Heart left ventricle (tissue), 16 donors: ENCODE results near the gene DDX25. TPM values are rescaled to one million over a fixed set of nuclear protein-coding genes. Genes with fewer than 3 reads are reported as not detected.

ENCODE experiments used
- ATAC-seq, 4 donors: fragments of 200-7000 bp; cut with Tn5 transposase; one replicate each; pipeline ENCODE4 v1.9.1; 2020 to 2022; ENCODE audit warnings: moderate library complexity in 4 of 4, mild to moderate bottlenecking in 3 of 4, moderate number of reproducible peaks in 1 of 4
- DNase-seq, 5 donors: peaks; one replicate each; pipeline ENCODE4 v3.0.0-alpha.2; 2020
- H3K27ac ChIP-seq, 12 donors: fragments of 200-600 bp; sonication (generic) in 4 of 12; one replicate each; pipeline versions ENCODE4 v1.5.0 to v1.8.0; 2016 to 2022; ENCODE audit warnings: mild to moderate bottlenecking in 2 of 12
- H3K27me3 ChIP-seq, 9 donors: fragments of 200-600 bp; sonication (generic) in 2 of 9; one replicate each; pipeline versions ENCODE4 v1.5.1 to v1.8.0; 2016 to 2022; ENCODE audit warnings: mild to moderate bottlenecking in 3 of 9
- H3K36me3 ChIP-seq, 9 donors: fragments of 200-600 bp; sonication (generic) in 2 of 9; one replicate each; pipeline versions ENCODE4 v1.5.0 to v1.8.0; 2018 to 2022; ENCODE audit warnings: mild to moderate bottlenecking in 2 of 9
- H3K4me1 ChIP-seq, 12 donors: fragments of 200-600 bp; sonication (generic) in 4 of 12; one replicate each; pipeline versions ENCODE4 v1.5.0 to v1.8.0; 2016 to 2022; ENCODE audit warnings: mild to moderate bottlenecking in 3 of 12
- H3K4me3 ChIP-seq, 12 donors: fragments of 200-600 bp; sonication (generic) in 4 of 12; one replicate each; pipeline versions ENCODE4 v1.5.0 to v1.8.0; 2017 to 2022; ENCODE audit warnings: mild to moderate bottlenecking in 9 of 12, moderate library complexity in 4 of 12
- H3K9me3 ChIP-seq, 12 donors: fragments of 200-600 bp; sonication (generic) in 4 of 12; one replicate each; pipeline versions ENCODE4 v1.5.0 to v1.8.0; 2016 to 2022; ENCODE audit warnings: mild to moderate bottlenecking in 1 of 12
- POLR2A ChIP-seq, 2 donors: fragments of 450-650 bp; IDR thresholded peaks; one replicate each; pipeline ENCODE4 v1.6.1; 2017; ENCODE audit warnings: antibody characterized with exemption in 2 of 2, mild to moderate bottlenecking in 2 of 2, moderate library complexity in 2 of 2
- WGBS, 4 donors: extraction: QIAGEN DNeasy Blood & Tissue Kit in 2 of 4; methylation state at CpG; one replicate each; pipeline versions ENCODE4 v1.1.5 to v1.1.7; 2013 to 2018; 5-methylcytosine and 5-hydroxymethylcytosine counted together
- intact Hi-C, 10 donors: fragments of 100-400 bp; cut with DNase I; formaldehyde crosslinking; loops; one replicate each; pipeline versions ENCODE4 v1.11.1 to v1.14.2; 2022
- polyA plus RNA-seq, 2 donors: library from polyadenylated mRNA; stranded (reverse); fragments of 200-250 nt; gene quantifications; one replicate each; pipeline ENCODE4 v1.2.3, GENCODE V29; 2013
- total RNA-seq, 9 donors: library from RNA; depleted of rRNA in 2 of 9; stranded (reverse); fragments of >200 nt in 2 of 9; fragmentation: NEBNext Ultra II Directional in 3 of 9; extraction: Animal tissue kit (Norgen Biotek cat#: 25700) in 3 of 9; gene quantifications; one replicate each; pipeline versions ENCODE4 v1.1.0 to v1.2.4, GENCODE V29; 2016 to 2023
- TF ChIP-seq, protein P1 (sequence below), 12 donors: fragments of 200-600 bp; sonication (generic) in 4 of 12; IDR thresholded peaks; one replicate each; pipeline versions ENCODE4 v1.5.0 to v1.8.0; 2018 to 2022; ENCODE audit warnings: antibody characterized with exemption in 12 of 12, mild to moderate bottlenecking in 5 of 12
- donor health status: ischemic (EF 13 %, LVEDD 7.1; RV severe dilation, severe dysfunction).
- donor health status: healthy with polysubstance abuse.
- donor health status: DM: no; HTN: yes; CAD: no.
- donor health status: DM: no; HTN: no; CAD: no.
- donor health status: ischemic (EF 25% LVEDD 6.9; RV normal size, moderate dysfunction).
- donor health status: ischemic (EF 25% LVEDD 5.7; RV mildly dilated, moderate dysfunction).
- donor health status: healthy.
- donor health status: DM: yes; HTN: yes; CAD: no.
- donor health status: ischemic (EF 35%, LVEDD 5.7; RV mildly dilated, moderate dysfunction).
- donor health status: nonischemic (EF 11% LVEDD 7.7; RV severe dilation, severe dysfunction).
- donor health status: DM: yes; HTN: yes; CAD: no.
- donor health status: PGD.
- donor health status: ischemic (EF 29% LVEDD 5.4; RV normal size, mild dysfunction).
- donor health status: nonischemic (EF 23%, LVEDD 6.1; RV moderate dilation, normal function).

Gene DDX25
- total and polyA plus RNA-seq, 11 donors: not detected

DNA sequence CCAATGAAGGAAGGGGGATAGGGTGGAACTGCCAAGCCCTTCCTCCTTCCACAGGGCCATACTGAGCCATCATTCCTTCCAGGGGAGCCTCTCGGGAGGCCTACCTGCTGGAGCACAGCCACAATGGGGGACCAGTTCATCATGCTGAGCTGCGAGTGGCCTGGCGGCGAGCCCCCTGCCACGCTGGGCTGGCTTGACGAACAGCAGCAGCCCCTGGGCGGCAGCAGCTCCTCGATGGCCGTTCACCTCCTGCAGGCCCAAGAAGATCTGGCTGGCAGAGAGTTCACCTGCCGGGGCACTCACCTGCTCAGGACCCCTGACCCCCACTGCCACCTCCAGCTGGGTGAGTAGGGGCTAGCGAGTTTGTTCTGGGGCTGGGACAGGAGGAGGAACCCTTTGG, 47.4 kb downstream of the DDX25 start:
- Histone ChIP-seq H3K36me3 (no peaks in the 10 kb centered on the region), H3K27me3 (peaks cover 0 to 2% (median 0%) of the 10 kb centered on the region in 9 donors), H3K4me3 (no peak overlapping the region), H3K9me3 (no peaks in the 10 kb centered on the region), H3K27ac (peak overlapping the region in 8 of 12 donors; percentile 28 to 70 (median 47)), H3K4me1 (peaks cover 3 to 27% (median 16%) of the 10 kb centered on the region in 12 donors)
- 42 to 75% (median 58%) methylated on average over 6 to 11 of the region's 11 CpGs for WGBS, 4 donors
- intact Hi-C loops: loop anchor here in 1 of 10 donors (10.0 kb wide), 1 partner anchor 113 kb away; the partner anchor contains the start of gene CDON
- ATAC-seq (peak in 3 of 4 donors; percentile 3 to 12 (median 3)), DNase-seq (no peak)
- TF ChIP-seq, protein P1, sequence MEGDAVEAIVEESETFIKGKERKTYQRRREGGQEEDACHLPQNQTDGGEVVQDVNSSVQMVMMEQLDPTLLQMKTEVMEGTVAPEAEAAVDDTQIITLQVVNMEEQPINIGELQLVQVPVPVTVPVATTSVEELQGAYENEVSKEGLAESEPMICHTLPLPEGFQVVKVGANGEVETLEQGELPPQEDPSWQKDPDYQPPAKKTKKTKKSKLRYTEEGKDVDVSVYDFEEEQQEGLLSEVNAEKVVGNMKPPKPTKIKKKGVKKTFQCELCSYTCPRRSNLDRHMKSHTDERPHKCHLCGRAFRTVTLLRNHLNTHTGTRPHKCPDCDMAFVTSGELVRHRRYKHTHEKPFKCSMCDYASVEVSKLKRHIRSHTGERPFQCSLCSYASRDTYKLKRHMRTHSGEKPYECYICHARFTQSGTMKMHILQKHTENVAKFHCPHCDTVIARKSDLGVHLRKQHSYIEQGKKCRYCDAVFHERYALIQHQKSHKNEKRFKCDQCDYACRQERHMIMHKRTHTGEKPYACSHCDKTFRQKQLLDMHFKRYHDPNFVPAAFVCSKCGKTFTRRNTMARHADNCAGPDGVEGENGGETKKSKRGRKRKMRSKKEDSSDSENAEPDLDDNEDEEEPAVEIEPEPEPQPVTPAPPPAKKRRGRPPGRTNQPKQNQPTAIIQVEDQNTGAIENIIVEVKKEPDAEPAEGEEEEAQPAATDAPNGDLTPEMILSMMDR (IDR thresholded peaks at IDR 0.05): no peak
- TF ChIP-seq POLR2A (IDR thresholded peaks at IDR 0.05): no peak

- H3K9me3 ChIP-seq: no peaks in the 10 kb centered on the region
- H3K27me3 ChIP-seq: no peaks in the 10 kb centered on the region
- intact Hi-C loops: loop anchor here in 1 of 10 donors (10.0 kb wide), 1 partner anchor 112 kb away; the partner anchor contains the start of gene CDON
- no peak overlapping the region for H3K27ac ChIP-seq
- H3K36me3 ChIP-seq: no peaks in the 10 kb centered on the region
- WGBS, 4 donors: 65 to 91% (median 82%) methylated on average over 2 of the region's 2 CpGs
- H3K4me1 ChIP-seq: peaks cover 3 to 31% (median 16%) of the 10 kb centered on the region in 12 donors
- ATAC-seq (no peak), DNase-seq (no peak)
- TF ChIP-seq POLR2A (IDR thresholded peaks at IDR 0.05): no peak
- TF ChIP-seq, protein P1 (IDR thresholded peaks at IDR 0.05): no peak
- H3K4me3 ChIP-seq: no peak overlapping the region
These were observed 48.3 kb downstream of the DDX25 start for GRCh38 chr11:125952559-125952958.

- intact Hi-C loops: loop anchor here in 1 of 10 donors (10.0 kb wide), 1 partner anchor 112 kb away; the partner anchor contains the start of gene CDON
- peak overlapping the region in 1 of 12 donors; percentile 62 for H3K27ac ChIP-seq
- WGBS, 4 donors: 45 to 53% (median 50%) methylated on average over 7 of the region's 7 CpGs
These were observed 48.7 kb downstream of the DDX25 start for GRCh38 chr11:125952973-125953372.

DNA sequence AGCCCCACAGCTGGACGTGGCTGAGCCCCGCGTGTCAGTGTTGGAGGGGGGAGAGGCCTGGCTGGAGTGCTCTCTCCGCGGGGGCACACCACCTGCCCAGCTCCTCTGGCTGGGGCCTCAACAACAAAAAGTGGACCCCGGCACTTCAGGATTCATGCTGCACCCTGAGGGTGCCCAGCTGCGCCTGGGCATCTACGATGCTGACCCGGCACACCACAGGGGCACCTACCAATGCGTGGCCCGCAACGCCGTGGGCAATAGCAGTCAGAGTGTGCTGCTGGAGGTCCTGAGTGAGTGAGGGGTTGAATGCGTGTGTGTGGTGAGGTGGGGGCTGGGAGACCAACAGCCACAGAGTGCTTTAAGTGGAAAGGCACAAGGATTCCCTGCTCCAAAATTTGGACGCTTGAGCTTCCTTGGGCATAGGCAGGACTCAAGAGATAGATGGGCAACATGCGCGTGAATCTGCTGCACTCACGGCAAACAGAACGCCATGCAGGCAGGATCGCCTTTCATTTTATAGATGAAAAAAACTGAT, 49.2 kb downstream of the DDX25 start:
- ATAC-seq: no peak
- Histone ChIP-seq H3K4me3 (no peak overlapping the region), H3K4me1 (peaks cover 3 to 31% (median 16%) of the 10 kb centered on the region in 12 donors), H3K9me3 (no peaks in the 10 kb centered on the region), H3K27me3 (no peaks in the 10 kb centered on the region), H3K27ac (peak overlapping the region in 1 of 12 donors; percentile 62), H3K36me3 (no peaks in the 10 kb centered on the region)
- DNase-seq: no peak
- intact Hi-C loops: loop anchor here in 1 of 10 donors (10.0 kb wide), 1 partner anchor 111 kb away; the partner anchor contains the start of gene CDON
- WGBS, 4 donors: 86 to 89% (median 87%) methylated on average over 18 to 20 of the region's 20 CpGs
- no peak for TF ChIP-seq POLR2A (IDR thresholded peaks at IDR 0.05)
- TF ChIP-seq, protein P1 (IDR thresholded peaks at IDR 0.05): no peak

More at GRCh38 chr11:125952973-125953372, 48.7 kb downstream of the DDX25 start:
- H3K27me3 ChIP-seq: no peaks in the 10 kb centered on the region
- H3K4me3 ChIP-seq: no peak overlapping the region
- H3K4me1 ChIP-seq: peaks cover 3 to 31% (median 16%) of the 10 kb centered on the region in 12 donors
- H3K36me3 ChIP-seq: no peaks in the 10 kb centered on the region
- DNase-seq (peak in 1 of 5 donors; percentile 58), ATAC-seq (peak; percentile 27 to 45 (median 36))
- TF ChIP-seq, protein P1 (IDR thresholded peaks at IDR 0.05): no peak
- TF ChIP-seq POLR2A (IDR thresholded peaks at IDR 0.05): no peak
- H3K9me3 ChIP-seq: no peaks in the 10 kb centered on the region
